Measurements from ENCODE around the gene PDGFB. TPM values are rescaled to one million over a fixed set of nuclear protein-coding genes. Genes with fewer than 3 reads are reported as not detected.

PDGFB gene
- total and polyA plus RNA-seq, 2 experiments from 2014 or later: 2.2 to 8.0 TPM

GRCh38 chr22:39281126-39281525 lies 36.3 kb upstream of the PDGFB start:
- TF ChIP-seq NANOG (IDR thresholded peaks at IDR 0.05; ENCODE audit: borderline replicate concordance) (no peak), ZNF114 (CRISPR knock-in tag; IDR thresholded peaks at IDR 0.05) (no peak), CTCF (conservative IDR thresholded peaks at IDR 0.05; ENCODE audit: low read depth in 2 of 2) (no peak), ETS1 (IDR thresholded peaks at IDR 0.05) (no peak), STAT1 (IDR thresholded peaks at IDR 0.05; ENCODE audit: unreplicated experiment) (no peak), ZNF462 (CRISPR knock-in tag; IDR thresholded peaks at IDR 0.05) (no peak), REST (IDR thresholded peaks at IDR 0.05; ENCODE audit: unreplicated experiment) (no peak), ZNF331 (CRISPR knock-in tag; IDR thresholded peaks at IDR 0.05; ENCODE audit: low read depth) (no peak), POLR2AphosphoS5 (IDR thresholded peaks at IDR 0.05; ENCODE audit: low read depth) (no peak), EZH2 (IDR thresholded peaks at IDR 0.05; ENCODE audit: low read depth, unreplicated experiment) (no peak), CREB1 (CRISPR knock-in tag; IDR thresholded peaks at IDR 0.05; ENCODE audit: low read depth) (no peak), JUNB (IDR thresholded peaks at IDR 0.05; ENCODE audit: unreplicated experiment) (no peak), EZH2phosphoT487 (IDR thresholded peaks at IDR 0.05; ENCODE audit: unreplicated experiment) (no peak)
- Histone ChIP-seq H3K4me2 (no peak overlapping the region), H3K36me3 (ENCODE audit: insufficient read depth) (peaks cover 3% of the 10 kb centered on the region; the same call in 1 of the 2 replicates), H3K4me1 (ENCODE audit: insufficient read depth) (peaks cover 24% of the 10 kb centered on the region; the same call in 1 of the 2 replicates), H3K4me3 (no peak overlapping the region), H4K20me1 (replicated peaks; ENCODE audit: insufficient read depth) (no peaks in the 10 kb centered on the region), H3F3A (replicated peaks; ENCODE audit: low read depth) (no peaks in the 10 kb centered on the region), H3K27me3 (ENCODE audit: insufficient read depth) (no peaks in the 10 kb centered on the region), H3K27ac (ENCODE audit: low read depth) (no peak overlapping the region), H3K79me2 (replicated peaks; ENCODE audit: insufficient read depth) (no peaks in the 10 kb centered on the region), H2AFZ (no peak overlapping the region), H3K9me2 (ENCODE audit: insufficient read depth) (no peaks in the 10 kb centered on the region)
- DNase-seq (ENCODE audit: low spot score) (no peak), ATAC-seq (no peak; the same call in 1 of the 3 replicates)
- Mint-ChIP-seq H3K4me1 (peaks cover 26% of the 10 kb centered on the region), H3K27me3 (ENCODE audit: insufficient read depth, low read depth, poor library complexity) (peaks cover 11% of the 10 kb centered on the region), H3K4me3 (no peak overlapping the region), H3K27ac (no peak overlapping the region), H3K36me3 (ENCODE audit: low read depth) (peaks cover 6% of the 10 kb centered on the region; the same call in 1 of the 3 replicates), H3K9me3 (peaks cover 16% of the 10 kb centered on the region)

Measured in GM23338 (cell line).